Ishikawa (cell line): Measurements from ENCODE around the gene PER2.

ENCODE experiments used
- CREB1 ChIP-seq: IDR thresholded peaks from 2 replicates; pipeline ENCODE4 v1.6.1; 2012; ENCODE audit warnings: low read depth
- EP300 ChIP-seq: IDR thresholded peaks from 2 replicates; pipeline ENCODE4 v1.6.1; 2012; ENCODE audit warnings: borderline replicate concordance
- NFIC ChIP-seq: IDR thresholded peaks from 2 replicates; pipeline ENCODE4 v1.6.1; 2012
- RAD21 ChIP-seq: IDR thresholded peaks from 2 replicates; pipeline ENCODE4 v1.6.1; 2012; ENCODE audit warnings: low read depth
- TAF1 ChIP-seq: IDR thresholded peaks from 2 replicates; pipeline ENCODE4 v1.6.1; 2012; ENCODE audit warnings: low read depth, mild to moderate bottlenecking
- TF ChIP-seq, protein P1 (sequence below): IDR thresholded peaks from 2 replicates; pipeline ENCODE4 v1.6.1; 2012

DNA sequence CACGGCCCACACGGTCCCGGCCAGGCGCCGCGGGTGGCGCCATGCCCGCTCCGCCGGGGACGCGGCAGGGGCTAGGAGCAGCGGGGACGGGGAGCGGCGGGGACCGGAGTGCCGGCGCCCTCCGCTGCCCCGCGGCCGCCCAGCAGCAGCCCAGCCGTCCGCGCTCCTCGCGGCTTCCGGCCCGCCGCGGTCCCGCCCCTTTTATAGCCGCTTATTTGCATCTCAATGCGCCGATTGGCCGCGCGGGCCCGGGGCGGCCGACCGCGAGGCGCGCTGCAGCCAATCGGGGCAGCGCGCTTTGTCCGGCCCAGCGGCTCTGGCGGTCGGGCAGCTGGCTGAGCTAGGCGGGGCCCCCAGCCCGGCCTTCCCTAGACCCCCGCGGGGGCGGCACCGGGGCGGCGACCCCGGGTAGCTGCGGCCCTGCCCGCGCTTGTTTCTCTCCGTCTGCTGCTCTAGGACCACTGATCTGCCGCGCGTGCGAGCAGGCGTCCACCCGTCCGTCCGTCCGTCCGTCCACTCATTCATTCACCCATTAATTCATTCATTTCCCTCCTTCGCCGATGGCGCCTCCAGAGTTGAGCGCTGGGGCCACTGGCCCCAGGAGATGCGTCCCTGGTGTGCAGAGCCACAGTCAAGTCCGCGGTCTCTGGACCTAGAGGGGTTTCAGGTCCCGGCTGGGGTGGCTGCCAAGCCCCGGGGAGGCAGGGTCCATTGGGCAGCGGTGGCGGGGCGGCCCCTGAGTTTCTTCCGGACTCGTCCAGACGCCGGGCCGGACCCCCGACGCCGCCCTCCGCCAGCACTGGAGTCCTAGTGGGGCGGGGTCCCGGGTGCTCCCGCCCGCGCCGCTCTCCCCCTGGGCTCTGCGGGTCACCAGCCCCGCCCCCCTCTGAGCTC, 48.3 kb downstream of the PER2 start, which contains the start of gene HES6:
- TF ChIP-seq EP300 (no peak), RAD21 (no peak; the same call in 1 of the 2 replicates), NFIC (no peak; the same call in 1 of the 2 replicates), TAF1 (peak; percentile 61), CREB1 (no peak)
- TF ChIP-seq, protein P1, sequence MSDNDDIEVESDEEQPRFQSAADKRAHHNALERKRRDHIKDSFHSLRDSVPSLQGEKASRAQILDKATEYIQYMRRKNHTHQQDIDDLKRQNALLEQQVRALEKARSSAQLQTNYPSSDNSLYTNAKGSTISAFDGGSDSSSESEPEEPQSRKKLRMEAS: 0 out of 2 replicates have a peak, but pooled peaks have one; percentile 45
